ENCODE results near the gene NCF1. TPM values are rescaled to one million over a fixed set of nuclear protein-coding genes. Genes with fewer than 3 reads are reported as not detected.
A peak's percentile ranks its signal among the peaks of the same experiment; 100 is the strongest.
"Not testable (repeated sequence)": the region's sequence is repeated elsewhere in the genome, so short reads cannot be mapped to it uniquely, and the experiment has no call there.

NCF1 gene
- total RNA-seq, 1 experiment from 2014 or later: 0.27 TPM

DNA sequence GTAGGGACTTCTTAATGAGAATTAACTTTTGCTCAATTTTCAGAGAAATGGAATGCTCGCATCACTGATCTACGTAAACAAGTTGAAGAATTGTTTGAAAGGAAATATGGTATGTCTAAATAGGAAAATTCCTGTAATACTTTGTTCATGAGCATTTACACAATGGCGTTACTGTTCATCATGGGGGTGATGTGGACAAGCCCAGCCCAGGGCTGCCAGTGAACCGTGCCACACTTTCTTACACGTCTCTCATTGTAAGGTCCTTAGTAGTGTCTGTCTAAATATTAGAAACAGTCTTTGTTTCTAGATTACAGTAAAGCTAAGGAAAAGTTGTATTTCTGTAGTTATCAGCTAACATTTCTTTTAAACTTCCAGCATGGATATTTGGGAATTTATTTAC, 43.6 kb upstream of the NCF1 start:
- H3K27ac ChIP-seq (ENCODE audit: low read depth, low read length); BruUV-seq (replicated peaks); H3K79me2 ChIP-seq (ENCODE audit: insufficient read depth, low read length); H3K4me1 ChIP-seq (ENCODE audit: control insufficient read depth in 1 of 2, insufficient read depth in 2 of 2, low read length in 2 of 2); H3K4me2 ChIP-seq (ENCODE audit: low read length); H3K27me3 ChIP-seq (ENCODE audit: insufficient read depth, low read length); H4K20me1 ChIP-seq (ENCODE audit: insufficient read depth); H3K9me3 ChIP-seq (ENCODE audit: control insufficient read depth in 1 of 2, insufficient read depth in 1 of 2, low read depth in 1 of 2, low read length in 2 of 2); H3K4me3 ChIP-seq (replicated peaks in 1 of 2; ENCODE audit: low read depth in 1 of 2, low read length in 2 of 2); H2AFZ ChIP-seq (ENCODE audit: low read depth, low read length, poor library complexity, severe bottlenecking); H3K9me2 ChIP-seq (ENCODE audit: insufficient read depth); CTCF ChIA-PET; POLR2A ChIA-PET; ATAC-seq; RAD21 ChIA-PET (ENCODE audit: low non-redundant PET in 1 of 2, low total read pairs in 2 of 2, uncharacterized antibody in 2 of 2, unreplicated experiment in 2 of 2); DNase-seq (ENCODE audit: low read depth, low spot score); intact Hi-C loops (cut with micrococcal nuclease); H3K36me3 ChIP-seq (ENCODE audit: control insufficient read depth in 1 of 2, insufficient read depth in 2 of 2, low read length in 2 of 2); H3K9ac ChIP-seq (ENCODE audit: low read length): not testable (repeated sequence)

GRCh38 chr7:74739974-74740703, 33.7 kb upstream of the NCF1 start:
- CTCF ChIA-PET: not testable (repeated sequence)

DNA sequence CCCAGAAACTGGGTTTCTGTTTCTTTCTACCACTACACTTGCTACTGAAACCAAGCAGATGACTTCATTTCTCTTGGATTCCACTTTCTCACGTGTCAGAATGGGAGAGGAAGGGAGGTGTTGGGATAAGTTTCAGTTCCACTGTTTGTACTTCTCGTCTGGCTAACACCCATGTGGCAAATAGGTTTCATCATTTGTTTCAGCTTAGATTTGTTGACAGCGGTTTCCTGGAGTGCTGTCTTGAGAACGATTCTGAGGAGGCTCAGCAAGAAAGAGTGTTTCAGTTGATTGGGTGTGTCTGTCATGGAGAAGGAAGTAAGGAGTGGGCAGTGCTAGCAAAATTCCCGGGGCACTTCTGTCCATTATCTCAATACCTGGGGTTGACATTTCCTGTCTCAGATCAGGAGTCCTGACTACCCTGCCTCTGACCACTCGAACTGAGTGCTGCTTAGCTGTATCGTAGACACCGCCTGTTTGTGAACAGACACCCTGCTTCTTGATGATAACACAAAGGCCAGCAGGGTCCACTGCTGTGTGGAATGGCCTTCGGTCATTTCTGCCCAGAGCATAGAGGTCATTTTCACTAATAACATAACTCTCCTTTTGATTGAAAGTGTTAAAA, 29.8 kb upstream of the NCF1 start:
- H4K20me1 ChIP-seq (ENCODE audit: insufficient read depth): not testable (repeated sequence)

More at GRCh38 chr7:74739974-74740703, 33.7 kb upstream of the NCF1 start:
- H3K36me3 ChIP-seq (ENCODE audit: control insufficient read depth in 1 of 2, insufficient read depth in 2 of 2, low read length in 2 of 2); H3K9me2 ChIP-seq (ENCODE audit: insufficient read depth); ATAC-seq; POLR2A ChIA-PET; DNase-seq (ENCODE audit: low read depth, low spot score); H3K79me2 ChIP-seq (ENCODE audit: insufficient read depth, low read length); H3K4me3 ChIP-seq (replicated peaks in 1 of 2; ENCODE audit: low read depth in 1 of 2, low read length in 2 of 2); H4K20me1 ChIP-seq (ENCODE audit: insufficient read depth); H2AFZ ChIP-seq (ENCODE audit: low read depth, low read length, poor library complexity, severe bottlenecking); RAD21 ChIA-PET (ENCODE audit: low non-redundant PET in 1 of 2, low total read pairs in 2 of 2, uncharacterized antibody in 2 of 2, unreplicated experiment in 2 of 2); H3K4me2 ChIP-seq (ENCODE audit: low read length); H3K4me1 ChIP-seq (ENCODE audit: control insufficient read depth in 1 of 2, insufficient read depth in 2 of 2, low read length in 2 of 2); H3K27me3 ChIP-seq (ENCODE audit: insufficient read depth, low read length); H3K9ac ChIP-seq (ENCODE audit: low read length); H3K9me3 ChIP-seq (ENCODE audit: control insufficient read depth in 1 of 2, insufficient read depth in 1 of 2, low read depth in 1 of 2, low read length in 2 of 2); intact Hi-C loops (cut with micrococcal nuclease); H3K27ac ChIP-seq (ENCODE audit: low read depth, low read length): not testable (repeated sequence)
- BruUV-seq (replicated peaks): TSS peak; percentile 41

DNA sequence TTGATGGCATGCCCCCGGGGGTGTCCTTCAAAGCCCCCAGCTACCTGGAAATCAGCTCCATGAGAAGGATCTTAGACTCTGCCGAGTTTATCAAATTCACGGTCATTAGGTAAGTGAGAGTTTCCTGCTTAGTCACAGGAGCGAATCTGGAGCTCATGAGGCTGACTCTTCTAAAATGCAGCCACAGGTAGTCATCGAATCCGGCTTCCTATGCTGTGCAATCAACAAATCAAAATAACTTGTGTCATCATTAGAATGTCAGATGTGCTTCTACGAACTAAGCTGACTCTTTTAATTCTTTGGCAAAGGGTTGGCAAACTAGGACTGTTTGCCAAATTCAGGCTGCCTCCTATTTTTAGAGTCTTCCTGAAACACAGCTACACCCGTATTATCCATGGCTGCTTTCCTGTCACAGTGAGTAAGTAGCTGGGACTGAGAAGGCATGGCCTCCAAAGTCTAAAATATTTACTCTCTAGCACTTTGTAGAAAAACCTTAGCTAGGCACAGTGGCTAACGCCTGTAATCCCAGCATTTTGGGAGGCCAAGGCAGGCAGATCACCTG, 19.8 kb upstream of the NCF1 start:
- CTCF ChIA-PET; DNase-seq (ENCODE audit: low read depth, low spot score); H4K20me1 ChIP-seq (ENCODE audit: insufficient read depth); RAD21 ChIA-PET (ENCODE audit: low non-redundant PET in 1 of 2, low total read pairs in 2 of 2, uncharacterized antibody in 2 of 2, unreplicated experiment in 2 of 2); H3K79me2 ChIP-seq (ENCODE audit: insufficient read depth, low read length); BruUV-seq (replicated peaks); H3K4me2 ChIP-seq (ENCODE audit: low read length); H3K9me2 ChIP-seq (ENCODE audit: insufficient read depth); H3K36me3 ChIP-seq (ENCODE audit: control insufficient read depth in 1 of 2, insufficient read depth in 2 of 2, low read length in 2 of 2); H3K27me3 ChIP-seq (ENCODE audit: insufficient read depth, low read length); H3K4me1 ChIP-seq (ENCODE audit: control insufficient read depth in 1 of 2, insufficient read depth in 2 of 2, low read length in 2 of 2); POLR2A ChIA-PET; H2AFZ ChIP-seq (ENCODE audit: low read depth, low read length, poor library complexity, severe bottlenecking); H3K9me3 ChIP-seq (ENCODE audit: control insufficient read depth in 1 of 2, insufficient read depth in 1 of 2, low read depth in 1 of 2, low read length in 2 of 2); H3K9ac ChIP-seq (ENCODE audit: low read length); ATAC-seq; intact Hi-C loops (cut with micrococcal nuclease); H3K4me3 ChIP-seq (replicated peaks in 1 of 2; ENCODE audit: low read depth in 1 of 2, low read length in 2 of 2); H3K27ac ChIP-seq (ENCODE audit: low read depth, low read length): not testable (repeated sequence)

More for the DNA sequence above, 29.8 kb upstream of the NCF1 start:
- H2AFZ ChIP-seq (ENCODE audit: low read depth, low read length, poor library complexity, severe bottlenecking); BruUV-seq (replicated peaks); H3K4me3 ChIP-seq (replicated peaks in 1 of 2; ENCODE audit: low read depth in 1 of 2, low read length in 2 of 2); H3K9me3 ChIP-seq (ENCODE audit: control insufficient read depth in 1 of 2, insufficient read depth in 1 of 2, low read depth in 1 of 2, low read length in 2 of 2); POLR2A ChIA-PET; H3K27ac ChIP-seq (ENCODE audit: low read depth, low read length); H3K27me3 ChIP-seq (ENCODE audit: insufficient read depth, low read length); ATAC-seq; intact Hi-C loops (cut with micrococcal nuclease); RAD21 ChIA-PET (ENCODE audit: low non-redundant PET in 1 of 2, low total read pairs in 2 of 2, uncharacterized antibody in 2 of 2, unreplicated experiment in 2 of 2); H3K4me2 ChIP-seq (ENCODE audit: low read length); CTCF ChIA-PET; DNase-seq (ENCODE audit: low read depth, low spot score); H3K4me1 ChIP-seq (ENCODE audit: control insufficient read depth in 1 of 2, insufficient read depth in 2 of 2, low read length in 2 of 2); H3K9me2 ChIP-seq (ENCODE audit: insufficient read depth); H3K36me3 ChIP-seq (ENCODE audit: control insufficient read depth in 1 of 2, insufficient read depth in 2 of 2, low read length in 2 of 2); H3K9ac ChIP-seq (ENCODE audit: low read length); H3K79me2 ChIP-seq (ENCODE audit: insufficient read depth, low read length): not testable (repeated sequence)
